ENCODE measurements around the gene ACE2. TPM values are rescaled to one million over a fixed set of nuclear protein-coding genes. Genes with fewer than 3 reads are reported as not detected.

ACE2 gene
- polyA plus RNA-seq, 3 donors = not detected

GRCh38 chrX:15546745-15547144, 54.0 kb downstream of the ACE2 start:
- H3K36me3 Mint-ChIP-seq = no peaks in the 10 kb centered on the region
- H3K9me3 Mint-ChIP-seq = no peaks in the 10 kb centered on the region
- peak; percentile 11 to 14 (median 14) for DNase-seq
- TF ChIP-seq, protein P1, sequence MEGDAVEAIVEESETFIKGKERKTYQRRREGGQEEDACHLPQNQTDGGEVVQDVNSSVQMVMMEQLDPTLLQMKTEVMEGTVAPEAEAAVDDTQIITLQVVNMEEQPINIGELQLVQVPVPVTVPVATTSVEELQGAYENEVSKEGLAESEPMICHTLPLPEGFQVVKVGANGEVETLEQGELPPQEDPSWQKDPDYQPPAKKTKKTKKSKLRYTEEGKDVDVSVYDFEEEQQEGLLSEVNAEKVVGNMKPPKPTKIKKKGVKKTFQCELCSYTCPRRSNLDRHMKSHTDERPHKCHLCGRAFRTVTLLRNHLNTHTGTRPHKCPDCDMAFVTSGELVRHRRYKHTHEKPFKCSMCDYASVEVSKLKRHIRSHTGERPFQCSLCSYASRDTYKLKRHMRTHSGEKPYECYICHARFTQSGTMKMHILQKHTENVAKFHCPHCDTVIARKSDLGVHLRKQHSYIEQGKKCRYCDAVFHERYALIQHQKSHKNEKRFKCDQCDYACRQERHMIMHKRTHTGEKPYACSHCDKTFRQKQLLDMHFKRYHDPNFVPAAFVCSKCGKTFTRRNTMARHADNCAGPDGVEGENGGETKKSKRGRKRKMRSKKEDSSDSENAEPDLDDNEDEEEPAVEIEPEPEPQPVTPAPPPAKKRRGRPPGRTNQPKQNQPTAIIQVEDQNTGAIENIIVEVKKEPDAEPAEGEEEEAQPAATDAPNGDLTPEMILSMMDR (IDR thresholded peaks at IDR 0.05) = no peak
- intact Hi-C loops (cut with micrococcal nuclease) = no loop called here
- no peaks in the 10 kb centered on the region for H3K79me2 ChIP-seq (ENCODE audit: insufficient read depth, low read length)
- H3K27me3 ChIP-seq (ENCODE audit: control insufficient read depth in 2 of 2, insufficient read depth in 2 of 2, low read length in 2 of 2) = peaks cover 0 to 61% of the 10 kb centered on the region in 2 donors
- H3K27ac ChIP-seq (ENCODE audit: low read depth in 1 of 2, low read length in 2 of 2) = peak overlapping the region in 1 of 2 donors; percentile 17
- H3K4me1 Mint-ChIP-seq = peaks cover 26% of the 10 kb centered on the region
- no peaks in the 10 kb centered on the region for H4K20me1 ChIP-seq (ENCODE audit: insufficient read depth, low read length)
- H3K27ac Mint-ChIP-seq = peak overlapping the region in 5 of 7 donors; percentile 6 to 73 (median 50)
- peak overlapping the region; percentile 10 for H3K4me2 ChIP-seq (replicated peaks; ENCODE audit: extremely low read depth, low read length, poor library complexity, severe bottlenecking)
- no peak overlapping the region for H3K9ac ChIP-seq (ENCODE audit: insufficient read depth, low read length, poor library complexity, severe bottlenecking)
- H3K4me3 Mint-ChIP-seq = no peak overlapping the region
- H3K4me1 ChIP-seq (ENCODE audit: control insufficient read depth in 1 of 2, insufficient read depth in 2 of 2, low read length in 2 of 2) = peaks cover 14 to 18% of the 10 kb centered on the region in 2 donors
- H3K9me3 ChIP-seq (replicated peaks in 1 of 2; ENCODE audit: control insufficient read depth in 1 of 2, insufficient read depth in 1 of 2, low read length in 2 of 2) = no peaks in the 10 kb centered on the region
- no CpG with 5 or more reads among the region's 5 CpGs for WGBS (ENCODE audit: insufficient coverage)
- H3K4me3 ChIP-seq (replicated peaks in 1 of 3; ENCODE audit: low read depth in 2 of 3, low read length in 3 of 3) = no peak overlapping the region
- H2AFZ ChIP-seq (ENCODE audit: insufficient read depth, low read depth, low read length, poor library complexity, severe bottlenecking) = no peak overlapping the region
- no peaks in the 10 kb centered on the region for H3K36me3 ChIP-seq (replicated peaks in 1 of 2; ENCODE audit: control insufficient read depth in 1 of 2, insufficient read depth in 2 of 2, low read length in 2 of 2)
- peaks cover 1 to 25% (median 2%) of the 10 kb centered on the region in 3 donors for H3K27me3 Mint-ChIP-seq (ENCODE audit: low read depth in 3 of 3)

GRCh38 chrX:15530318-15530717, 70.4 kb downstream of the ACE2 start:
- Histone ChIP-seq H3K79me2 (ENCODE audit: insufficient read depth, low read length) (no peaks in the 10 kb centered on the region), H3K36me3 (replicated peaks in 1 of 2; ENCODE audit: control insufficient read depth in 1 of 2, insufficient read depth in 2 of 2, low read length in 2 of 2) (no peaks in the 10 kb centered on the region), H2AFZ (ENCODE audit: insufficient read depth, low read depth, low read length, poor library complexity, severe bottlenecking) (no peak overlapping the region), H3K9me3 (replicated peaks in 1 of 2; ENCODE audit: control insufficient read depth in 1 of 2, insufficient read depth in 1 of 2, low read length in 2 of 2) (no peaks in the 10 kb centered on the region), H3K27me3 (ENCODE audit: control insufficient read depth in 2 of 2, insufficient read depth in 2 of 2, low read length in 2 of 2) (peaks cover 0 to 58% of the 10 kb centered on the region in 2 donors), H3K27ac (ENCODE audit: low read depth in 1 of 2, low read length in 2 of 2) (no peak overlapping the region), H3K4me3 (replicated peaks in 1 of 3; ENCODE audit: low read depth in 2 of 3, low read length in 3 of 3) (no peak overlapping the region), H3K9ac (ENCODE audit: insufficient read depth, low read length, poor library complexity, severe bottlenecking) (no peak overlapping the region), H3K4me1 (ENCODE audit: control insufficient read depth in 1 of 2, insufficient read depth in 2 of 2, low read length in 2 of 2) (no peaks in the 10 kb centered on the region), H4K20me1 (ENCODE audit: insufficient read depth, low read length) (no peaks in the 10 kb centered on the region), H3K4me2 (replicated peaks; ENCODE audit: extremely low read depth, low read length, poor library complexity, severe bottlenecking) (no peak overlapping the region)
- intact Hi-C loops (cut with micrococcal nuclease) = no loop called here
- Mint-ChIP-seq H3K27me3 (ENCODE audit: low read depth in 3 of 3) (peaks cover 0 to 28% (median 3%) of the 10 kb centered on the region in 3 donors), H3K36me3 (no peaks in the 10 kb centered on the region), H3K4me1 (no peaks in the 10 kb centered on the region), H3K4me3 (no peak overlapping the region), H3K27ac (no peak overlapping the region), H3K9me3 (no peaks in the 10 kb centered on the region)
- TF ChIP-seq, protein P1 (IDR thresholded peaks at IDR 0.05) = no peak
- WGBS (ENCODE audit: insufficient coverage) = 100% methylated on average over 2 of the region's 6 CpGs
- DNase-seq = no peak
